ENCODE data around the gene SHC4.
A peak's percentile ranks its signal among the peaks of the same experiment; 100 is the strongest.
"Not testable (repeated sequence)": the region's sequence is repeated elsewhere in the genome, so short reads cannot be mapped to it uniquely, and the experiment has no call there.

SHC4 gene

GRCh38 chr15:48876057-48876456, 87.7 kb downstream of the SHC4 start:
- no peak for FAIRE-seq

GRCh38 chr15:48875241-48875960, 88.3 kb downstream of the SHC4 start:
- no peak for FAIRE-seq

GRCh38 chr15:48872632-48873031, 91.1 kb downstream of the SHC4 start:
- FAIRE-seq = no peak

- FAIRE-seq = no peak
Measured at GRCh38 chr15:48871542-48871941, 92.2 kb downstream of the SHC4 start.

- no peak for FAIRE-seq
Measured at GRCh38 chr15:48869966-48870365, 93.8 kb downstream of the SHC4 start.

- FAIRE-seq = no peak
Measured at GRCh38 chr15:48868536-48868935, 95.2 kb downstream of the SHC4 start.

- no peak for FAIRE-seq
Measured at GRCh38 chr15:48868023-48868422, 95.7 kb downstream of the SHC4 start.

- no peak for FAIRE-seq
Measured at GRCh38 chr15:48866141-48866563, 97.6 kb downstream of the SHC4 start.

GRCh38 chr15:48865370-48866079, 98.2 kb downstream of the SHC4 start:
- no peak for FAIRE-seq

- FAIRE-seq = no peak
Measured at GRCh38 chr15:48862705-48863104, 101.0 kb downstream of the SHC4 start.

- peak; percentile 98 for FAIRE-seq
Measured at GRCh38 chr15:48861813-48862431, 101.8 kb downstream of the SHC4 start.

- FAIRE-seq = no peak
Measured at GRCh38 chr15:48859426-48859825, 104.3 kb downstream of the SHC4 start.

GRCh38 chr15:48858401-48858800, 105.3 kb downstream of the SHC4 start:
- no peak for FAIRE-seq

- FAIRE-seq = no peak
Measured at GRCh38 chr15:48856942-48857341, 106.8 kb downstream of the SHC4 start.

GRCh38 chr15:48855501-48856440, 107.9 kb downstream of the SHC4 start:
- no peak for FAIRE-seq

- FAIRE-seq = not testable (repeated sequence)
Measured at GRCh38 chr15:48854434-48854833, 109.3 kb downstream of the SHC4 start.

GRCh38 chr15:48851956-48852355, 111.8 kb downstream of the SHC4 start:
- no peak for FAIRE-seq

GRCh38 chr15:48850648-48851047, 113.1 kb downstream of the SHC4 start:
- no peak for FAIRE-seq

GRCh38 chr15:48845123-48845522, 118.6 kb downstream of the SHC4 start:
- FAIRE-seq = no peak

GRCh38 chr15:48842501-48842900, 121.2 kb downstream of the SHC4 start:
- no peak for FAIRE-seq

GRCh38 chr15:48834756-48835155, 129.0 kb downstream of the SHC4 start:
- no peak for FAIRE-seq

GRCh38 chr15:48833526-48834239, 130.0 kb downstream of the SHC4 start:
- FAIRE-seq = no peak
